Glutamatergic neuron (in vitro differentiated cells): Measurements from ENCODE around the gene UBAP2L. TPM values are rescaled to one million over a fixed set of nuclear protein-coding genes. Genes with fewer than 3 reads are reported as not detected.
"Not testable (repeated sequence)": the region's sequence is repeated elsewhere in the genome, so short reads cannot be mapped to it uniquely, and the experiment has no call there.

ENCODE experiments used
- DNase-seq: peaks from one replicate; pipeline ENCODE4 v3.0.0; 2022
- H3K27ac Mint-ChIP-seq: one replicate; pipeline ENCODE4 v1.8.0; 2020; ENCODE audit warnings: mild to moderate bottlenecking, mixed read lengths, inconsistent platforms; ENCODE audit not compliant: unreplicated experiment
- H3K27me3 Mint-ChIP-seq: one replicate; pipeline ENCODE4 v1.8.0; 2020; ENCODE audit warnings: mild to moderate bottlenecking, moderate library complexity, mixed read lengths, inconsistent platforms; ENCODE audit not compliant: unreplicated experiment
- H3K36me3 Mint-ChIP-seq: one replicate; pipeline ENCODE4 v1.8.0; 2020; ENCODE audit warnings: mild to moderate bottlenecking, mixed read lengths, inconsistent platforms; ENCODE audit not compliant: unreplicated experiment
- H3K4me1 Mint-ChIP-seq: one replicate; pipeline ENCODE4 v1.8.0; 2020; ENCODE audit warnings: mild to moderate bottlenecking, low read depth, mixed read lengths, inconsistent platforms; ENCODE audit not compliant: unreplicated experiment
- H3K4me3 Mint-ChIP-seq: one replicate; pipeline ENCODE4 v1.8.0; 2020; ENCODE audit warnings: mild to moderate bottlenecking, mixed read lengths, inconsistent platforms; ENCODE audit not compliant: unreplicated experiment
- H3K9me3 Mint-ChIP-seq: one replicate; pipeline ENCODE4 v1.8.0; 2020; ENCODE audit warnings: mild to moderate bottlenecking, moderate library complexity, mixed read lengths, inconsistent platforms; ENCODE audit not compliant: unreplicated experiment
- CTCF ChIP-seq: fragments of 200-600 bp; sonication (generic); IDR thresholded peaks from one replicate; pipeline ENCODE4 v1.5.0; 2021; ENCODE audit not compliant: partially characterized antibody, unreplicated experiment
- total RNA-seq: library from RNA; stranded (reverse); fragmentation: NEBNext Ultra II Directional; extraction: Animal tissue kit (Norgen Biotek cat#: 25700); gene quantifications from one replicate; pipeline ENCODE4 v1.2.1, GENCODE V29; 2021; ENCODE audit not compliant: unreplicated experiment

Gene UBAP2L
- total RNA-seq, 1 donor from 2014 or later = 259 TPM

GRCh38 chr1:154199563-154199879, 21.2 kb upstream of the UBAP2L start:
- Mint-ChIP-seq H3K4me3 (no peak overlapping the region), H3K9me3 (no peaks in the 10 kb centered on the region), H3K27me3 (peaks cover 10% of the 10 kb centered on the region), H3K27ac (no peak overlapping the region), H3K4me1 (peaks cover 2% of the 10 kb centered on the region), H3K36me3 (no peaks in the 10 kb centered on the region)
- TF ChIP-seq CTCF = no peak
- DNase-seq = no peak

GRCh38 chr1:154205778-154206177, 15.0 kb upstream of the UBAP2L start:
- H3K4me3 Mint-ChIP-seq, DNase-seq, H3K36me3 Mint-ChIP-seq, H3K9me3 Mint-ChIP-seq, H3K4me1 Mint-ChIP-seq, H3K27ac Mint-ChIP-seq, H3K27me3 Mint-ChIP-seq: not testable (repeated sequence)

- Mint-ChIP-seq H3K4me1 (no peaks in the 10 kb centered on the region), H3K9me3 (peaks cover 2% of the 10 kb centered on the region), H3K4me3 (no peak within 1 kb of the TSS), H3K36me3 (no peaks in the 10 kb centered on the region), H3K27me3 (peaks cover 2% of the 10 kb centered on the region), H3K27ac (no peak within 1 kb of the TSS)
- no peak for DNase-seq
- TF ChIP-seq CTCF = no peak
Observed at GRCh38 chr1:154206196-154206595, 14.6 kb upstream of the UBAP2L start, which contains the start of gene CFAP141. Gene CFAP141 (minus strand): TSS chr1:154206333. CDS start chr1:154206307, 26 bp downstream.

- TF ChIP-seq CTCF = no peak
- Mint-ChIP-seq H3K27me3 (peaks cover 2% of the 10 kb centered on the region), H3K9me3 (peaks cover 2% of the 10 kb centered on the region), H3K27ac (no peak overlapping the region), H3K4me3 (no peak overlapping the region), H3K4me1 (no peaks in the 10 kb centered on the region), H3K36me3 (no peaks in the 10 kb centered on the region)
- no peak for DNase-seq
Observed at GRCh38 chr1:154207262-154207661, 13.5 kb upstream of the UBAP2L start.

GRCh38 chr1:154208677-154209388, 11.9 kb upstream of the UBAP2L start:
- Mint-ChIP-seq H3K27me3 (peaks cover 2% of the 10 kb centered on the region), H3K36me3 (no peaks in the 10 kb centered on the region), H3K27ac (no peak overlapping the region), H3K9me3 (peaks cover 2% of the 10 kb centered on the region), H3K4me3 (no peak overlapping the region), H3K4me1 (no peaks in the 10 kb centered on the region)
- DNase-seq = no peak
- no peak for TF ChIP-seq CTCF
